ENCODE measurements around the gene PCDHGA7. TPM values are rescaled to one million over a fixed set of nuclear protein-coding genes. Genes with fewer than 3 reads are reported as not detected.

Gene PCDHGA7
- total and polyA plus RNA-seq, 2 donors (not counting 3 experiments of a cell fraction or from before 2014, with no cell fraction given) = 0.84 to 1.8 TPM

DNA sequence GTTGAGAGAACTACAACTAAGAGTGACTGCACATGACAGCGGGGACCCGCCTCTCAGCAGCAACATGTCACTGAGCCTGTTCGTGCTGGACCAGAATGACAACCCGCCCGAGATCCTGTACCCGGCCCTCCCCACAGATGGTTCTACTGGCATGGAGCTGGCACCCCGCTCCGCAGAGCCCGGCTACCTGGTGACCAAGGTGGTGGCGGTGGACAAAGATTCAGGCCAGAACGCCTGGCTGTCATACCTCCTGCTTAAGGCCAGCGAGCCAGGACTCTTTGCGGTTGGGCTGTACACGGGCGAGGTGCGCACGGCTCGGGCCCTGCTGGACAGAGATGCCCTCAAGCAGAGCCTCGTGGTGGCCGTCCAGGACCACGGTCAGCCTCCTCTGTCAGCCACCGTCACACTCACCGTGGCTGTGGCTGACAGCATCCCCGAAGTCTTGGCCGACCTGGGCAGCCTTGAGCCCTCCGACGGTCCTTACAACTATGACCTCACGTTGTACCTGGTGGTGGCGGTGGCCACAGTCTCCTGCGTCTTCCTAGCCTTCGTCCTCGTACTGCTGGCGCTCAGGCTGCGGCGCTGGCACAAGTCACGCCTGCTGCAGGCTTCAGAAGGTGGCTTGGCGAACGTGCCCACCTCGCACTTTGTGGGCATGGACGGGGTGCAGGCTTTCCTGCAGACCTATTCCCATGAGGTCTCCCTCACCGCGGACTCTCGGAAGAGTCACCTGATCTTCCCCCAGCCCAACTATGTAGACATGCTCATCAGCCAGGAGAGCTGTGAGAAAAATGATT is 2.1 kb downstream of the PCDHGA7 start:
- Histone ChIP-seq H3K9me1 (replicated peaks; ENCODE audit: control insufficient read depth, extremely low read depth, insufficient read depth, low read length) (no peaks in the 10 kb centered on the region), H3K4me2 (ENCODE audit: insufficient read depth, low read length) (no peak overlapping the region), H3K27me3 (ENCODE audit: control insufficient read depth in 2 of 2, insufficient read depth in 2 of 2, low read length in 2 of 2) (peaks cover 36 to 66% of the 10 kb centered on the region in 2 experiments), H4K20me1 (replicated peaks; ENCODE audit: control insufficient read depth, extremely low read depth, insufficient read depth, low read length) (no peaks in the 10 kb centered on the region), H3K4me1 (ENCODE audit: control insufficient read depth, extremely low read depth, insufficient read depth, low read length) (no peaks in the 10 kb centered on the region), H3K36me3 (ENCODE audit: control insufficient read depth in 2 of 2, extremely low read depth in 1 of 2, insufficient read depth in 2 of 2, low read length in 2 of 2) (no peaks in the 10 kb centered on the region), H3K27ac (ENCODE audit: insufficient read depth, low read depth, low read length) (no peak overlapping the region), H2AFZ (ENCODE audit: low read depth, low read length) (no peak overlapping the region), H3K9ac (replicated peaks; ENCODE audit: extremely low read depth, insufficient read depth, low read length) (no peak overlapping the region), H3K9me3 (replicated peaks; ENCODE audit: control insufficient read depth, insufficient read depth, low read length) (no peaks in the 10 kb centered on the region), H3K79me2 (ENCODE audit: control insufficient read depth, insufficient read depth, low read length) (no peaks in the 10 kb centered on the region), H3K4me3 (replicated peaks in 1 of 3; ENCODE audit: insufficient read depth in 1 of 3, low read depth in 1 of 3, low read length in 3 of 3) (no peak overlapping the region)
- BruUV-seq (replicated peaks) = no TSS peak
- no peak for DNase-seq (ENCODE audit: low read depth, low spot score)
- no peak for FAIRE-seq
- TF ChIP-seq POLR2A (IDR thresholded peaks at IDR 0.05; ENCODE audit: low read depth, low read length) = no peak
- TF ChIP-seq, protein P1, sequence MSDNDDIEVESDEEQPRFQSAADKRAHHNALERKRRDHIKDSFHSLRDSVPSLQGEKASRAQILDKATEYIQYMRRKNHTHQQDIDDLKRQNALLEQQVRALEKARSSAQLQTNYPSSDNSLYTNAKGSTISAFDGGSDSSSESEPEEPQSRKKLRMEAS (IDR thresholded peaks at IDR 0.05; ENCODE audit: insufficient read depth, insufficient read length) = no peak
- TF ChIP-seq JUN (IDR thresholded peaks at IDR 0.05; ENCODE audit: borderline replicate concordance, insufficient read depth, insufficient read length, low read depth) = no peak
- no peak for TF ChIP-seq MYC (IDR thresholded peaks at IDR 0.05; ENCODE audit: low read depth, low read length)
- TF ChIP-seq EZH2 (IDR thresholded peaks at IDR 0.05; ENCODE audit: borderline replicate concordance, low read depth, low read length, severe bottlenecking) = no peak
- no peak for TF ChIP-seq FOS (IDR thresholded peaks at IDR 0.05; ENCODE audit: borderline replicate concordance, insufficient read depth, low read length)
- TF ChIP-seq POLR2AphosphoS5 (IDR thresholded peaks at IDR 0.05; ENCODE audit: insufficient read depth, low read depth, low read length) = no peak
- TF ChIP-seq, protein P2, sequence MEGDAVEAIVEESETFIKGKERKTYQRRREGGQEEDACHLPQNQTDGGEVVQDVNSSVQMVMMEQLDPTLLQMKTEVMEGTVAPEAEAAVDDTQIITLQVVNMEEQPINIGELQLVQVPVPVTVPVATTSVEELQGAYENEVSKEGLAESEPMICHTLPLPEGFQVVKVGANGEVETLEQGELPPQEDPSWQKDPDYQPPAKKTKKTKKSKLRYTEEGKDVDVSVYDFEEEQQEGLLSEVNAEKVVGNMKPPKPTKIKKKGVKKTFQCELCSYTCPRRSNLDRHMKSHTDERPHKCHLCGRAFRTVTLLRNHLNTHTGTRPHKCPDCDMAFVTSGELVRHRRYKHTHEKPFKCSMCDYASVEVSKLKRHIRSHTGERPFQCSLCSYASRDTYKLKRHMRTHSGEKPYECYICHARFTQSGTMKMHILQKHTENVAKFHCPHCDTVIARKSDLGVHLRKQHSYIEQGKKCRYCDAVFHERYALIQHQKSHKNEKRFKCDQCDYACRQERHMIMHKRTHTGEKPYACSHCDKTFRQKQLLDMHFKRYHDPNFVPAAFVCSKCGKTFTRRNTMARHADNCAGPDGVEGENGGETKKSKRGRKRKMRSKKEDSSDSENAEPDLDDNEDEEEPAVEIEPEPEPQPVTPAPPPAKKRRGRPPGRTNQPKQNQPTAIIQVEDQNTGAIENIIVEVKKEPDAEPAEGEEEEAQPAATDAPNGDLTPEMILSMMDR (IDR thresholded peaks at IDR 0.05; ENCODE audit: extremely low read depth in 1 of 2, insufficient read depth in 1 of 2, low read depth in 1 of 2, low read length in 2 of 2) = no peak
- no peak for TF ChIP-seq GATA2 (IDR thresholded peaks at IDR 0.05; ENCODE audit: insufficient read depth, insufficient read length, low read depth, low read length)
- dilution Hi-C loops (cut with MboI; ENCODE audit: extremely low pct_ligation_motif_present, low sequenced_read_pairs) = no loop called here
- ChIA-PET POLR2A (no interaction called here), CTCF (no interaction called here)
- intact Hi-C loops (cut with micrococcal nuclease) = no loop called here
